ENCODE measurements around the gene CYP4B1.
"Not testable (repeated sequence)": the region's sequence is repeated elsewhere in the genome, so short reads cannot be mapped to it uniquely, and the experiment has no call there.

CYP4B1 gene

GRCh38 chr1:46813858-46814396 lies 15.1 kb downstream of the CYP4B1 start:
- DNase-seq (ENCODE audit: low read depth in 2 of 2): no peak

GRCh38 chr1:46815133-46815532 lies 16.3 kb downstream of the CYP4B1 start:
- DNase-seq (ENCODE audit: low read depth in 2 of 2): no peak

GRCh38 chr1:46816930-46817329 lies 18.1 kb downstream of the CYP4B1 start:
- DNase-seq (ENCODE audit: low read depth in 2 of 2): no peak

GRCh38 chr1:46817814-46818213 lies 19.0 kb downstream of the CYP4B1 start:
- no peak for DNase-seq (ENCODE audit: low read depth in 2 of 2)

GRCh38 chr1:46818591-46818990 lies 19.7 kb downstream of the CYP4B1 start:
- no peak for DNase-seq (ENCODE audit: low read depth in 2 of 2)

GRCh38 chr1:46819335-46819734 lies 20.5 kb downstream of the CYP4B1 start:
- DNase-seq (ENCODE audit: low read depth in 2 of 2): no peak

GRCh38 chr1:46820076-46820475 lies 21.2 kb downstream of the CYP4B1 start:
- no peak for DNase-seq (ENCODE audit: low read depth in 2 of 2)

- DNase-seq (ENCODE audit: low read depth in 2 of 2): no peak
These were observed 21.8 kb downstream of the CYP4B1 start for GRCh38 chr1:46820560-46821060.

- DNase-seq (ENCODE audit: low read depth in 2 of 2): no peak
These were observed 23.5 kb downstream of the CYP4B1 start for GRCh38 chr1:46822248-46822826.

- no peak for DNase-seq (ENCODE audit: low read depth in 2 of 2)
These were observed 24.3 kb downstream of the CYP4B1 start for GRCh38 chr1:46823151-46823550.

- DNase-seq (ENCODE audit: low read depth in 2 of 2): not testable (repeated sequence)
These were observed 28.0 kb downstream of the CYP4B1 start for GRCh38 chr1:46826892-46827291.

DNA sequence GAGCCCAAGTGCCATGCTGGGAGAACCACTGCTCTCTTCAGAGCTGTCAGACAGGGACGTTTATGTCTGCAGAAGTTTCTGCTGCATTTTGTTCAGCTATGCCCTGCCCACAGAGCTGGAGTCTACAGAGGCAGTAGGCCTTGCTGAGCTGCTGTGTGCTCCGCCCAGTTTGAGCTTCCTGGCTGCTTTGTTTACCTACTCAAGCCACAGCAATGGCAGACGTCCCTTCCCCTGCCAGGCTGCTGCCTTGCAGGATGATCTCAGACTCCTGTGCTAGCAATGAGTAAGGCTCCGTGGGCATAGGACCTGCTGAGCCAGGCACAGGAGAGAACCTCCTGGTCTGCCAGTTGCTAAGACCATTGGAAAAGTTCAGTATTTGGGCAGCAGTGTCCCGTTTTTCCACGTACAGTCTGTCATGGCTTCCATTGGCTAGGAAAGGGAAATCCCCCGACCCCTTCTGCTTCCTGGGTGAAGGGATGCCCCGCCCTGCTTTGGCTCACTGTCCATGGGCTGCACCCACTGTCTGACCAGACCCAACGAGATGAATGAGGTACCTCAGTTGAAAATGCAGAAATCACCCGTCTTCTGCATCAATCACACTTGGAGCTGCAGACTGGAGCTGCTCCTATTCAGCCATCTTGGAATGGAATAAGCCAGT lies 31.9 kb downstream of the CYP4B1 start:
- DNase-seq (ENCODE audit: low read depth in 2 of 2): no peak

GRCh38 chr1:46835469-46835868 lies 36.6 kb downstream of the CYP4B1 start:
- DNase-seq (ENCODE audit: low read depth in 2 of 2): not testable (repeated sequence)

DNA sequence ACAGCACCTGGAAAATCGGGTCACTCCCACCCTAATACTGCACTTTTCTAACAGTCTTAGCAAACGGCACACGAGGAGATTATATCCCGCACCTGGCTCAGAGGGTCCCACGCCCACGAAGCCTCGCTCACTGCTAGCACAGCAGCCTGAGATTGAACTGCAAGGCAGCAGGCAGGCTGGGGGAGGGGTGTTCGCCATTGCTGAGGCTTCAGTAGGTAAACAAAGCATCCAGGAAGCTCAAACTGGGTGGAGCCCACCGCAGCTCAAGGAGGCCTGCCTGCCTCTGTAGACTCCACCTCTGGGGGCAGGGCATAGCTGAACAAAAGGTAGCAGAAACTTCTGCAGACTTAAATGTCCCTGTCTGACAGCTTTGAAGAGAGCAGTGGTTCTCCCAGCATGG lies 47.5 kb downstream of the CYP4B1 start:
- DNase-seq (ENCODE audit: low read depth in 2 of 2): not testable (repeated sequence)

- not testable (repeated sequence) for DNase-seq (ENCODE audit: low read depth in 2 of 2)
These were observed 58.8 kb downstream of the CYP4B1 start for GRCh38 chr1:46857660-46858065.

DNA sequence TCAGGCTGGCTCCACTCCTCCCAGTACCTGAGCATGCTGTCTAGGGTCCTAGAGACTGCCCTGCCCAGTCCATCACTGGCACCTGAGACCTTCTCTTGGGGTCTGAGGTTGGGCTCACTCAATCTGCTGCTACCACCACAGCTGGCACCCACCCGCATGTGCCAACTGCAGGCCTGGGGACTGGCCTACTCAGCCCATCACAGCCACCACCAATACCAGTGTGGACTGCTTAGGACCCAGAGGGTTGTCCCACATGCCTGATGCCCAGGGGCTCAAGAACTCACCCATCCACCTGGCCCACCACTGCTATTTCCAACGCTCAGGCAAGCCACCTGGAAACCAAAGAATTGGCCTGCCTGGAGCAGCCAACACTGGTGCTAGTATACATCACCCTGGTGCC lies 63.5 kb downstream of the CYP4B1 start:
- DNase-seq (ENCODE audit: low read depth in 2 of 2): no peak

All from stimulated activated CD8-positive, alpha-beta memory T cell treated with anti-CD3 and anti-CD28 coated beads, Interleukin-15, amount 100 ng/mL, for 48 hours (primary cell).